HFF-Myc (cell line): Measurements from ENCODE around the gene CTTN.
"Not testable (repeated sequence)": the region's sequence is repeated elsewhere in the genome, so short reads cannot be mapped to it uniquely, and the experiment has no call there.

Source experiments
- DNase-seq: peaks from one replicate; pipeline ENCODE4 v3.0.0-alpha.2; 2011; ENCODE audit warnings: low read depth; ENCODE audit errors: extremely low read depth
- H3K4me3 ChIP-seq: replicated peaks from 2 replicates; pipeline ENCODE4 v1.5.1; 2011; ENCODE audit warnings: low read depth, mild to moderate bottlenecking, control low read depth, low read length
- CTCF ChIP-seq: IDR thresholded peaks from 2 replicates; pipeline ENCODE4 v1.5.1; 2012; ENCODE audit warnings: mild to moderate bottlenecking, low read depth, low read length, control low read depth; ENCODE audit errors: missing control alignments

CTTN gene

GRCh38 chr11:70400643-70401042 is 2.3 kb downstream of the CTTN start:
- DNase-seq = no peak
- no peak for TF ChIP-seq CTCF
- peak overlapping the region; percentile 99 for H3K4me3 ChIP-seq

- H3K4me3 ChIP-seq = no peak overlapping the region
- no peak for TF ChIP-seq CTCF
- DNase-seq = no peak
Observed at GRCh38 chr11:70402016-70402415, 3.7 kb downstream of the CTTN start.

- DNase-seq = no peak
- no peak for TF ChIP-seq CTCF
- no peak overlapping the region for H3K4me3 ChIP-seq
Observed at GRCh38 chr11:70402685-70403084, 4.4 kb downstream of the CTTN start.

- TF ChIP-seq CTCF = no peak
- DNase-seq = no peak
- H3K4me3 ChIP-seq = no peak overlapping the region
Observed at GRCh38 chr11:70404244-70404643, 5.9 kb downstream of the CTTN start.

- TF ChIP-seq CTCF = no peak
- no peak overlapping the region for H3K4me3 ChIP-seq
- DNase-seq = no peak
Observed at GRCh38 chr11:70405679-70406395, 7.5 kb downstream of the CTTN start.

GRCh38 chr11:70407121-70407520 is 8.8 kb downstream of the CTTN start:
- no peak for DNase-seq
- H3K4me3 ChIP-seq = no peak overlapping the region
- no peak for TF ChIP-seq CTCF

- TF ChIP-seq CTCF = no peak
- H3K4me3 ChIP-seq = no peak overlapping the region
- DNase-seq = no peak
Observed at GRCh38 chr11:70407814-70408213, 9.5 kb downstream of the CTTN start.

- not testable (repeated sequence) for DNase-seq, H3K4me3 ChIP-seq
Observed at GRCh38 chr11:70408326-70408725, 10.0 kb downstream of the CTTN start.
